HepG2 (cell line): Measurements from ENCODE around the gene LIPC. TPM values are rescaled to one million over a fixed set of nuclear protein-coding genes. Genes with fewer than 3 reads are reported as not detected.

Experiments used
- ATAC-seq: fragments of 200-7000 bp; cut with Tn5 transposase; 3 replicates; pipeline ENCODE4 v1.9.1; 2020; ENCODE audit warnings: mild to moderate bottlenecking, moderate library complexity
- BruUV-seq: library from RNA; stranded (reverse); fragments of 400-500 nt; replicated peaks from 2 replicates; lab custom pipeline; 2021; lab: Mats Ljungman, UMichigan
- CTCF ChIA-PET: fragments of 300-600 bp; formaldehyde crosslinking; extraction: SDS; loops from one replicate; lab custom pipeline; 2021; ENCODE audit warnings: low total read pairs, inconsistent platforms, low intra/inter-chr PET ratio; lab: Yijun Ruan, JAX
- POLR2A ChIA-PET: fragments of 350-600 bp; sonication (Branson Sonifier 250); formaldehyde crosslinking; loops from one replicate; lab custom pipeline; 2020; ENCODE audit warnings: antibody characterized with exemption, inconsistent platforms; lab: Yijun Ruan, JAX
- DNase-seq: peaks from one replicate; pipeline ENCODE4 v3.0.0-alpha.2; 2015; ENCODE audit warnings: low spot score
- FAIRE-seq: peaks from 3 replicates; lab custom pipeline; 2011; peaks lifted over from hg19 to GRCh38; lab: Jason Lieb, UNC
- H2AFZ ChIP-seq: one replicate; pipeline ENCODE4 v1.6.1; 2011; ENCODE audit warnings: low read length, inconsistent platforms
- H3K27ac ChIP-seq: fragments of 300-600 bp; 3 replicates; pipeline ENCODE4 v1.8.0; 2011; ENCODE audit warnings: mixed run types, mild to moderate bottlenecking, mixed read lengths, low read length, inconsistent platforms; ENCODE audit not compliant: insufficient read depth; ENCODE audit errors: extremely low read length
- H3K27me3 ChIP-seq, 2 experiments: fragments of 200-600 bp in 1 of 2; 2 replicates in 1 of 2; 3 replicates in 1 of 2; pipeline versions ENCODE4 v1.6.0 to v1.8.0; 2011; ENCODE audit warnings: low read length in 2 of 2, mild to moderate bottlenecking in 2 of 2, moderate library complexity in 2 of 2, inconsistent platforms in 1 of 2; ENCODE audit not compliant: insufficient read depth in 2 of 2, control insufficient read depth in 1 of 2
- H3K36me3 ChIP-seq, 2 experiments: fragments of 200-600 bp in 1 of 2; replicated peaks in 1 of 2; 2 replicates in 1 of 2; 3 replicates in 1 of 2; pipeline versions ENCODE4 v1.5.1 to v1.8.0; 2011; ENCODE audit warnings: low read length in 2 of 2, inconsistent platforms in 1 of 2; ENCODE audit not compliant: insufficient read depth in 2 of 2, control insufficient read depth in 1 of 2
- H3K4me1 ChIP-seq: 2 replicates; pipeline ENCODE4 v1.5.1; 2012; ENCODE audit warnings: low read length, inconsistent platforms; ENCODE audit not compliant: insufficient read depth
- H3K4me2 ChIP-seq: 2 replicates; pipeline ENCODE4 v1.6.0; 2011; ENCODE audit warnings: low read depth, low read length, inconsistent platforms
- H3K4me3 ChIP-seq, 3 experiments: fragments of 200-600 bp in 1 of 3; sonication (generic), shearing (Covaris generic) in 1 of 3; replicated peaks in 1 of 3; 2 replicates each; pipeline ENCODE4 v1.5.1; 2011 to 2016; ENCODE audit warnings: low read length in 3 of 3, inconsistent platforms in 2 of 3, low read depth in 2 of 3, mild to moderate bottlenecking in 2 of 3, control low read depth in 1 of 3, mixed read lengths in 1 of 3; ENCODE audit not compliant: insufficient read depth in 1 of 3
- H3K79me2 ChIP-seq: one replicate; pipeline ENCODE4 v1.6.1; 2011; ENCODE audit warnings: low read length, inconsistent platforms; ENCODE audit not compliant: insufficient read depth
- H3K9ac ChIP-seq: 2 replicates; pipeline ENCODE4 v1.6.0; 2011; ENCODE audit warnings: mild to moderate bottlenecking, low read depth, low read length, inconsistent platforms; ENCODE audit not compliant: insufficient read depth
- H3K9me3 ChIP-seq: 2 replicates; pipeline ENCODE4 v1.5.1; 2012; ENCODE audit warnings: mild to moderate bottlenecking, low read length
- H4K20me1 ChIP-seq: 2 replicates; pipeline ENCODE4 v1.6.0; 2011; ENCODE audit warnings: inconsistent platforms, mild to moderate bottlenecking, low read length, moderate library complexity; ENCODE audit not compliant: insufficient read depth
- ZNF598 ChIP-seq: sonication (generic); formaldehyde crosslinking; IDR thresholded peaks from 2 replicates; pipeline ENCODE4 v1.5.1; 2020; ENCODE audit warnings: mild to moderate bottlenecking, missing genetic modification reagents, borderline replicate concordance
- ZNF616 ChIP-seq: sonication (generic); formaldehyde crosslinking; IDR thresholded peaks from 2 replicates; pipeline ENCODE4 v1.5.0; 2020; ENCODE audit warnings: low read depth, mild to moderate bottlenecking, missing genetic modification reagents
- ZNF704 ChIP-seq: sonication (generic); formaldehyde crosslinking; IDR thresholded peaks from 2 replicates; pipeline ENCODE4 v1.8.1; 2023; ENCODE audit warnings: mild to moderate bottlenecking, inconsistent platforms, moderate library complexity, missing genetic modification reagents, borderline replicate concordance
- WGBS: methylation state at CpG from one replicate; pipeline ENCODE4 v1.1.6; 2017; ENCODE audit warnings: low lambda C conversion rate; 5-methylcytosine and 5-hydroxymethylcytosine counted together
- in situ Hi-C: cut with HindIII; loops from 2 replicates; pipeline ENCODE4 v1.10.0; 2017; ENCODE audit warnings: low pct_unique_long_range_greater_than_20kb; ENCODE audit not compliant: extremely low pct_ligation_motif_present
- intact Hi-C: fragments of 100-400 bp; cut with micrococcal nuclease; formaldehyde crosslinking; loops from one replicate; pipeline ENCODE4 v1.10.0; 2022; ENCODE audit not compliant: unreplicated experiment
- polyA plus RNA-seq, 8 experiments: library from polyadenylated mRNA; depleted of rRNA in 3 of 8; stranded (reverse) in 7 of 8; unstranded in 1 of 8; fragments of >200 nt; fragmentation: Illumina TruSeq in 4 of 8; extraction: Trizol in 4 of 8; gene quantifications; 2 replicates each; pipeline versions ENCODE4 v1.2.1 to v1.2.3, GENCODE V29; 2011 to 2016; ENCODE audit warnings: low read depth in 4 of 8, missing spikeins in 1 of 8, mixed read lengths in 1 of 8; ENCODE audit not compliant: insufficient read depth in 1 of 8
- total RNA-seq, 5 experiments: library from RNA; depleted of rRNA; stranded (reverse); fragments of >200 nt; fragmentation: Illumina TruSeq; extraction: Trizol; gene quantifications; 2 replicates each; pipeline ENCODE4 v1.2.3, GENCODE V29; 2016; ENCODE audit warnings: low read depth in 1 of 5
- TF ChIP-seq, protein P1 (sequence below): sonication (generic); formaldehyde crosslinking; IDR thresholded peaks from 2 replicates; pipeline ENCODE4 v1.4.0; 2020; ENCODE audit warnings: missing genetic modification reagents
- TF ChIP-seq, protein P2 (sequence below): IDR thresholded peaks from 2 replicates; pipeline ENCODE4 v1.6.1; 2016; ENCODE audit warnings: low read depth, missing genetic modification reagents, missing compliant biosample characterization

The LIPC gene
- total and polyA plus RNA-seq, 2 of the 13 experiments (the other 11 are each of a cell fraction or from before 2014, with no cell fraction given): 26.0 to 38.0 TPM

GRCh38 chr15:58501636-58502188 lies 69.9 kb downstream of the LIPC start:
- Histone ChIP-seq H3K4me2 (no peak overlapping the region), H2AFZ (no peak overlapping the region), H3K9ac (no peak overlapping the region), H3K4me3 (no peak overlapping the region)
- no peak for ATAC-seq
- intact Hi-C loops: no loop called here
- no peak for FAIRE-seq
- no peak for TF ChIP-seq ZNF598
- TF ChIP-seq, protein P1, sequence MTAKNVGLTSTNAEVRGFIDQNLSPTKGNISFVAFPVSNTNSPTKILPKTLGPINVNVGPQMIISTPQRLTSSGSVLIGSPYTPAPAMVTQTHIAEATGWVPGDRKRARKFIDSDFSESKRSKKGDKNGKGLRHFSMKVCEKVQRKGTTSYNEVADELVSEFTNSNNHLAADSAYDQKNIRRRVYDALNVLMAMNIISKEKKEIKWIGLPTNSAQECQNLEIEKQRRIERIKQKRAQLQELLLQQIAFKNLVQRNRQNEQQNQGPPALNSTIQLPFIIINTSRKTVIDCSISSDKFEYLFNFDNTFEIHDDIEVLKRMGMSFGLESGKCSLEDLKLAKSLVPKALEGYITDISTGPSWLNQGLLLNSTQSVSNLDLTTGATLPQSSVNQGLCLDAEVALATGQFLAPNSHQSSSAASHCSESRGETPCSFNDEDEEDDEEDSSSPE (CRISPR knock-in tag): no peak
- no peak for TF ChIP-seq ZNF704 (CRISPR knock-in tag)
- TF ChIP-seq, protein P2, sequence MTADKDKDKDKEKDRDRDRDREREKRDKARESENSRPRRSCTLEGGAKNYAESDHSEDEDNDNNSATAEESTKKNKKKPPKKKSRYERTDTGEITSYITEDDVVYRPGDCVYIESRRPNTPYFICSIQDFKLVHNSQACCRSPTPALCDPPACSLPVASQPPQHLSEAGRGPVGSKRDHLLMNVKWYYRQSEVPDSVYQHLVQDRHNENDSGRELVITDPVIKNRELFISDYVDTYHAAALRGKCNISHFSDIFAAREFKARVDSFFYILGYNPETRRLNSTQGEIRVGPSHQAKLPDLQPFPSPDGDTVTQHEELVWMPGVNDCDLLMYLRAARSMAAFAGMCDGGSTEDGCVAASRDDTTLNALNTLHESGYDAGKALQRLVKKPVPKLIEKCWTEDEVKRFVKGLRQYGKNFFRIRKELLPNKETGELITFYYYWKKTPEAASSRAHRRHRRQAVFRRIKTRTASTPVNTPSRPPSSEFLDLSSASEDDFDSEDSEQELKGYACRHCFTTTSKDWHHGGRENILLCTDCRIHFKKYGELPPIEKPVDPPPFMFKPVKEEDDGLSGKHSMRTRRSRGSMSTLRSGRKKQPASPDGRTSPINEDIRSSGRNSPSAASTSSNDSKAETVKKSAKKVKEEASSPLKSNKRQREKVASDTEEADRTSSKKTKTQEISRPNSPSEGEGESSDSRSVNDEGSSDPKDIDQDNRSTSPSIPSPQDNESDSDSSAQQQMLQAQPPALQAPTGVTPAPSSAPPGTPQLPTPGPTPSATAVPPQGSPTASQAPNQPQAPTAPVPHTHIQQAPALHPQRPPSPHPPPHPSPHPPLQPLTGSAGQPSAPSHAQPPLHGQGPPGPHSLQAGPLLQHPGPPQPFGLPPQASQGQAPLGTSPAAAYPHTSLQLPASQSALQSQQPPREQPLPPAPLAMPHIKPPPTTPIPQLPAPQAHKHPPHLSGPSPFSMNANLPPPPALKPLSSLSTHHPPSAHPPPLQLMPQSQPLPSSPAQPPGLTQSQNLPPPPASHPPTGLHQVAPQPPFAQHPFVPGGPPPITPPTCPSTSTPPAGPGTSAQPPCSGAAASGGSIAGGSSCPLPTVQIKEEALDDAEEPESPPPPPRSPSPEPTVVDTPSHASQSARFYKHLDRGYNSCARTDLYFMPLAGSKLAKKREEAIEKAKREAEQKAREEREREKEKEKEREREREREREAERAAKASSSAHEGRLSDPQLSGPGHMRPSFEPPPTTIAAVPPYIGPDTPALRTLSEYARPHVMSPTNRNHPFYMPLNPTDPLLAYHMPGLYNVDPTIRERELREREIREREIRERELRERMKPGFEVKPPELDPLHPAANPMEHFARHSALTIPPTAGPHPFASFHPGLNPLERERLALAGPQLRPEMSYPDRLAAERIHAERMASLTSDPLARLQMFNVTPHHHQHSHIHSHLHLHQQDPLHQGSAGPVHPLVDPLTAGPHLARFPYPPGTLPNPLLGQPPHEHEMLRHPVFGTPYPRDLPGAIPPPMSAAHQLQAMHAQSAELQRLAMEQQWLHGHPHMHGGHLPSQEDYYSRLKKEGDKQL (CRISPR knock-in tag): no peak
- no peak for TF ChIP-seq ZNF616 (CRISPR knock-in tag)
- TF ChIP-seq, all 625 proteins: peak for 0
- Histone ChIP-seq H4K20me1 (no peaks in the 10 kb centered on the region), H3K27me3 (no peaks in the 10 kb centered on the region), H3K79me2 (no peaks in the 10 kb centered on the region), H3K27ac (no peak overlapping the region), H3K4me1 (no peaks in the 10 kb centered on the region), H3K9me3 (no peaks in the 10 kb centered on the region), H3K36me3 (no peaks in the 10 kb centered on the region)
- ChIA-PET CTCF (no interaction called here), POLR2A (no interaction called here)
- DNase-seq: no peak
- in situ Hi-C loops: no loop called here
- 92% methylated on average over 4 of the region's 4 CpGs for WGBS
- no TSS peak for BruUV-seq
